IMR-90 (cell line): Measurements from ENCODE around the gene PIGBOS1. TPM values are rescaled to one million over a fixed set of nuclear protein-coding genes. Genes with fewer than 3 reads are reported as not detected.

Experiments
- ATAC-seq: fragments of 200-7000 bp; cut with Tn5 transposase; 2 replicates; pipeline ENCODE4 v1.9.1; 2020; ENCODE audit warnings: low read depth, mild to moderate bottlenecking, moderate library complexity
- BruUV-seq: library from RNA; stranded (reverse); fragments of 400-500 nt; replicated peaks from 2 replicates; lab custom pipeline; 2021; lab: Mats Ljungman, UMichigan
- CTCF ChIA-PET: fragments of 300-600 bp; formaldehyde crosslinking; extraction: SDS; loops from one replicate; lab custom pipeline; 2021; ENCODE audit warnings: antibody characterized with exemption; lab: Yijun Ruan, JAX
- POLR2A ChIA-PET: fragments of 300-600 bp; sonication (Branson Sonifier 250); formaldehyde crosslinking; loops from one replicate; lab custom pipeline; 2022; ENCODE audit warnings: antibody characterized with exemption; ENCODE audit not compliant: unreplicated experiment; lab: Charles Lee
- DNase-seq: peaks from one replicate; pipeline ENCODE4 v3.0.0; 2013
- H2AFZ ChIP-seq: replicated peaks from 2 replicates; pipeline ENCODE3; 2013; ENCODE audit warnings: low read length, mild to moderate bottlenecking; ENCODE audit not compliant: poor library complexity
- H2AK5ac ChIP-seq: 2 replicates; pipeline ENCODE4 v1.6.1; 2013; ENCODE audit warnings: low read depth, low read length, inconsistent platforms
- H2AK9ac ChIP-seq: replicated peaks from 2 replicates; pipeline ENCODE3; 2013; ENCODE audit warnings: mild to moderate bottlenecking, low read depth, low read length, moderate library complexity; ENCODE audit not compliant: poor library complexity
- H2BK120ac ChIP-seq: 2 replicates; pipeline ENCODE4 v1.6.1; 2013; ENCODE audit warnings: low read depth, low read length, inconsistent platforms
- H2BK15ac ChIP-seq: 3 replicates; pipeline ENCODE4 v1.6.1; 2013; ENCODE audit warnings: low read depth, low read length, inconsistent platforms
- H2BK20ac ChIP-seq: 2 replicates; pipeline ENCODE4 v1.6.1; 2013; ENCODE audit warnings: low read depth, mild to moderate bottlenecking, inconsistent platforms, low read length, moderate library complexity
- H2BK5ac ChIP-seq: 2 replicates; pipeline ENCODE4 v1.6.1; 2013; ENCODE audit warnings: mild to moderate bottlenecking, low read depth, low read length, inconsistent platforms; ENCODE audit not compliant: poor library complexity, severe bottlenecking
- H3K14ac ChIP-seq: replicated peaks from 2 replicates; pipeline ENCODE4 v1.6.1; 2013; ENCODE audit warnings: low read depth, low read length, inconsistent platforms
- H3K18ac ChIP-seq: 2 replicates; pipeline ENCODE4 v1.6.1; 2013; ENCODE audit warnings: low read depth, low read length, control low read depth
- H3K23ac ChIP-seq: 2 replicates; pipeline ENCODE4 v1.6.1; 2013; ENCODE audit warnings: low read depth, low read length, inconsistent platforms
- H3K27ac ChIP-seq: 2 replicates; pipeline ENCODE4 v1.5.1; 2013; ENCODE audit warnings: mild to moderate bottlenecking, control low read depth, low read length; ENCODE audit not compliant: insufficient read depth
- H3K27me3 ChIP-seq: 2 replicates; pipeline ENCODE4 v1.6.1; 2013; ENCODE audit warnings: low read length; ENCODE audit not compliant: control insufficient read depth, insufficient read depth
- H3K36me3 ChIP-seq: 2 replicates; pipeline ENCODE4 v1.6.1; 2013; ENCODE audit warnings: low read length, mixed read lengths; ENCODE audit not compliant: control insufficient read depth, insufficient read depth
- H3K4ac ChIP-seq: 2 replicates; pipeline ENCODE4 v1.6.1; 2013; ENCODE audit warnings: low read depth, low read length, inconsistent platforms
- H3K4me1 ChIP-seq: 2 replicates; pipeline ENCODE4 v1.6.1; 2013; ENCODE audit warnings: low read length, mixed read lengths; ENCODE audit not compliant: control insufficient read depth, insufficient read depth
- H3K4me2 ChIP-seq: 2 replicates; pipeline ENCODE4 v1.6.1; 2013; ENCODE audit warnings: low read depth, mild to moderate bottlenecking, control low read depth, low read length, moderate library complexity
- H3K4me3 ChIP-seq: 2 replicates; pipeline ENCODE4 v1.5.1; 2013; ENCODE audit warnings: low read depth, mild to moderate bottlenecking, control low read depth, low read length, moderate library complexity; ENCODE audit not compliant: insufficient read depth
- H3K56ac ChIP-seq: 2 replicates; pipeline ENCODE4 v1.6.1; 2013; ENCODE audit warnings: low read length, inconsistent platforms; ENCODE audit not compliant: insufficient read depth; ENCODE audit errors: extremely low read depth
- H3K79me1 ChIP-seq, 2 experiments: 2 replicates each; pipeline ENCODE4 v1.6.1; 2013; ENCODE audit warnings: low read length in 2 of 2, inconsistent platforms in 1 of 2, low read depth in 1 of 2
- H3K9ac ChIP-seq: 2 replicates; pipeline ENCODE4 v1.6.1; 2013; ENCODE audit warnings: low read depth, low read length, control low read depth
- H3K9me1 ChIP-seq: 2 replicates; pipeline ENCODE4 v1.6.1; 2013; ENCODE audit warnings: low read length, inconsistent platforms; ENCODE audit not compliant: insufficient read depth
- H3K9me3 ChIP-seq: 2 replicates; pipeline ENCODE4 v1.6.1; 2013; ENCODE audit warnings: low read length; ENCODE audit not compliant: control insufficient read depth, insufficient read depth
- H4K20me1 ChIP-seq: 2 replicates; pipeline ENCODE4 v1.6.1; 2013; ENCODE audit warnings: low read length, inconsistent platforms; ENCODE audit not compliant: insufficient read depth
- H4K5ac ChIP-seq: 2 replicates; pipeline ENCODE4 v1.6.1; 2013; ENCODE audit warnings: mild to moderate bottlenecking, low read depth, low read length, control low read depth
- H4K8ac ChIP-seq, 2 experiments: 2 replicates each; pipeline ENCODE4 v1.6.1; 2013; ENCODE audit warnings: low read depth in 2 of 2, low read length in 2 of 2, control low read depth in 1 of 2, inconsistent platforms in 1 of 2
- H4K91ac ChIP-seq: 2 replicates; pipeline ENCODE4 v1.6.1; 2013; ENCODE audit warnings: low read depth, low read length, inconsistent platforms; ENCODE audit not compliant: insufficient read depth
- BHLHE40 ChIP-seq: fragments of 150-350 bp; IDR thresholded peaks from 2 replicates; pipeline ENCODE4 v1.6.1; 2016; ENCODE audit warnings: mild to moderate bottlenecking, low read depth, low read length
- CTCF ChIP-seq: conservative IDR thresholded peaks from 2 replicates; pipeline ENCODE4 v1.5.1; 2012; ENCODE audit warnings: mild to moderate bottlenecking, low read depth, low read length, improper control_type of control experiment
- MAFK ChIP-seq: IDR thresholded peaks from 2 replicates; pipeline ENCODE4 v1.6.1; 2012; ENCODE audit warnings: low read depth, low read length, improper control_type of control experiment
- MAZ ChIP-seq: IDR thresholded peaks from 2 replicates; pipeline ENCODE4 v1.6.1; 2012; ENCODE audit warnings: low read depth, mild to moderate bottlenecking, low read length, improper control_type of control experiment, moderate library complexity, borderline replicate concordance
- MXI1 ChIP-seq: IDR thresholded peaks from 2 replicates; pipeline ENCODE4 v1.6.1; 2012; ENCODE audit warnings: low read depth, mild to moderate bottlenecking, low read length, moderate library complexity, borderline replicate concordance
- NFE2L2 ChIP-seq: fragments of 150-350 bp; IDR thresholded peaks from 2 replicates; pipeline ENCODE4 v1.6.1; 2016; ENCODE audit warnings: low read depth, mild to moderate bottlenecking, low read length
- RFX5 ChIP-seq: IDR thresholded peaks from 2 replicates; pipeline ENCODE4 v1.8.0; 2012; ENCODE audit warnings: low read depth, mild to moderate bottlenecking, low read length, moderate library complexity
- SMC3 ChIP-seq: fragments of 150-350 bp; IDR thresholded peaks from 2 replicates; pipeline ENCODE4 v1.6.1; 2016; ENCODE audit warnings: low read depth, mild to moderate bottlenecking, antibody characterized with exemption, low read length, moderate library complexity
- USF2 ChIP-seq: fragments of 150-350 bp; IDR thresholded peaks from 2 replicates; pipeline ENCODE4 v1.6.1; 2017; ENCODE audit warnings: mild to moderate bottlenecking, antibody characterized with exemption, low read length, low read depth
- WGBS, 2 experiments: methylation state at CpG; one replicate each; pipeline versions ENCODE4 v1.1.5 to v1.1.7; 2013; ENCODE audit warnings: missing lambda C conversion rate in 2 of 2; ENCODE audit not compliant: insufficient read length in 1 of 2; ENCODE audit errors: extremely low coverage in 2 of 2; 5-methylcytosine and 5-hydroxymethylcytosine counted together
- dilution Hi-C: fragments of 300-500 bp; cut with HindIII; formaldehyde crosslinking; loops from one replicate; pipeline ENCODE4 v1.14.3; 2018; ENCODE audit warnings: low sequenced_read_pairs; ENCODE audit not compliant: unreplicated experiment
- in situ Hi-C: fragments of 300-500 bp; cut with MboI; formaldehyde crosslinking; loops from 3 replicates; pipeline ENCODE4 v1.14.3; 2019; ENCODE audit warnings: low sequenced_read_pairs, inconsistent platforms, mixed read lengths
- intact Hi-C: fragments of 100-400 bp; cut with micrococcal nuclease; formaldehyde crosslinking; loops from 2 replicates; pipeline ENCODE4 v1.10.0; 2022
- polyA plus RNA-seq, 3 experiments: library from polyadenylated mRNA; depleted of rRNA; stranded (reverse); fragments of >200 nt; gene quantifications; 2 replicates each; pipeline ENCODE4 v1.2.3, GENCODE V29; 2012; ENCODE audit warnings: low replicate concordance in 1 of 3
- total RNA-seq: library from RNA; depleted of rRNA; stranded (reverse); fragments of >200 nt; gene quantifications from 2 replicates; pipeline ENCODE4 v1.2.3, GENCODE V29; 2012

The PIGBOS1 gene
- total and polyA plus RNA-seq, 2 of the 4 experiments (the other 2 are of a cell fraction) = 11.7 to 12.7 TPM

GRCh38 chr15:55283379-55284147, 35.4 kb downstream of the PIGBOS1 start:
- Histone ChIP-seq H3K56ac (no peak overlapping the region), H3K9ac (no peak overlapping the region), H2AFZ (no peak overlapping the region), H3K4me1 (peaks cover 12% of the 10 kb centered on the region), H3K9me1 (peaks cover 16% of the 10 kb centered on the region), H2AK5ac (no peak overlapping the region; the same call in 1 of the 2 replicates), H3K14ac (no peak overlapping the region), H3K4ac (no peak overlapping the region), H3K27me3 (no peaks in the 10 kb centered on the region), H2BK20ac (peak overlapping the region; percentile 21; the same call in 1 of the 2 replicates), H4K20me1 (peaks cover 13% of the 10 kb centered on the region; the same call in 1 of the 2 replicates), H2BK120ac (no peak overlapping the region; the same call in 1 of the 2 replicates), H3K9me3 (no peaks in the 10 kb centered on the region), H4K91ac (peak overlapping the region; percentile 44; the same call in 1 of the 2 replicates), H3K18ac (no peak overlapping the region), H2BK5ac (no peak overlapping the region), H2AK9ac (no peak overlapping the region), H2BK15ac (no peak overlapping the region; the same call in 2 of the 3 replicates), H3K4me3 (no peak overlapping the region), H3K79me1 (peaks cover 22 to 53% of the 10 kb centered on the region in 2 experiments), H3K36me3 (no peaks in the 10 kb centered on the region; the same call in 1 of the 2 replicates), H4K5ac (no peak overlapping the region), H3K4me2 (no peak overlapping the region), H3K23ac (no peak overlapping the region), H4K8ac (peak overlapping the region in 1 of 2 experiments; percentile 49; a peak in 1 of 4 replicates), H3K27ac (no peak overlapping the region)
- in situ Hi-C loops = loop anchor here (5.0 kb wide), 1 partner anchor 61 kb away; no protein-coding TSS in a partner anchor
- no peak for DNase-seq
- no TSS peak for BruUV-seq
- no CpG with 5 or more reads among the region's 6 CpGs for WGBS, 2 experiments
- ChIA-PET CTCF (no interaction called here), POLR2A (no interaction called here)
- TF ChIP-seq RFX5 (no peak), USF2 (no peak), MXI1 (no peak), NFE2L2 (no peak), CTCF (no peak), SMC3 (no peak), BHLHE40 (no peak), MAFK (no peak), MAZ (no peak)
- ATAC-seq = no peak
- intact Hi-C loops = no loop called here
- dilution Hi-C loops = no loop called here
